DND-41 (cell line): Measurements from ENCODE around the gene SNX19.

Experiments
- ATAC-seq: fragments of 200-7000 bp; cut with Tn5 transposase; 3 replicates; pipeline ENCODE4 v1.9.1; 2021; ENCODE audit warnings: low read depth; ENCODE audit not compliant: insufficient read depth
- DNase-seq: peaks from one replicate; pipeline ENCODE4 v3.0.0-alpha.2; 2020
- H2AFZ ChIP-seq: 2 replicates; pipeline ENCODE4 v1.6.0; 2012; ENCODE audit warnings: low read depth, low read length
- H3K27ac ChIP-seq: 2 replicates; pipeline ENCODE4 v1.5.1; 2012; ENCODE audit warnings: low read length, inconsistent platforms
- H3K27me3 ChIP-seq: fragments of 200-600 bp; sonication (generic); 2 replicates; pipeline ENCODE4 v1.6.0; 2012; ENCODE audit warnings: low read length, mild to moderate bottlenecking, inconsistent platforms; ENCODE audit not compliant: insufficient read depth, poor library complexity
- H3K36me3 ChIP-seq: 2 replicates; pipeline ENCODE4 v1.5.1; 2012; ENCODE audit warnings: low read length, inconsistent platforms; ENCODE audit not compliant: insufficient read depth
- H3K4me1 ChIP-seq: 2 replicates; pipeline ENCODE4 v1.5.1; 2012; ENCODE audit warnings: mild to moderate bottlenecking, low read length; ENCODE audit not compliant: insufficient read depth
- H3K4me2 ChIP-seq: 2 replicates; pipeline ENCODE4 v1.6.0; 2012; ENCODE audit warnings: mild to moderate bottlenecking, moderate library complexity, low read length, inconsistent platforms; ENCODE audit not compliant: insufficient read depth
- H3K4me3 ChIP-seq, 2 experiments: fragments of 200-600 bp in 1 of 2; shearing (Covaris generic) in 1 of 2; 2 replicates each; pipeline ENCODE4 v1.5.1; 2012 to 2016; ENCODE audit warnings: inconsistent platforms in 2 of 2, low read length in 2 of 2, mild to moderate bottlenecking in 2 of 2, low read depth in 1 of 2, moderate library complexity in 1 of 2
- H3K79me2 ChIP-seq: 2 replicates; pipeline ENCODE4 v1.6.0; 2012; ENCODE audit warnings: low read length, inconsistent platforms; ENCODE audit not compliant: insufficient read depth
- H3K9ac ChIP-seq: 2 replicates; pipeline ENCODE4 v1.6.0; 2012; ENCODE audit warnings: low read depth, mild to moderate bottlenecking, inconsistent platforms, low read length, moderate library complexity
- H3K9me3 ChIP-seq: 2 replicates; pipeline ENCODE4 v1.5.1; 2012; ENCODE audit warnings: low read length, moderate library complexity, mild to moderate bottlenecking, inconsistent platforms; ENCODE audit not compliant: insufficient read depth, severe bottlenecking
- H4K20me1 ChIP-seq: 2 replicates; pipeline ENCODE4 v1.6.0; 2012; ENCODE audit warnings: low read length; ENCODE audit not compliant: insufficient read depth
- CTCF ChIP-seq: IDR thresholded peaks from 2 replicates; pipeline ENCODE4 v1.5.1; 2012; ENCODE audit warnings: borderline replicate concordance, low read length, moderate library complexity, mild to moderate bottlenecking; ENCODE audit not compliant: poor library complexity, severe bottlenecking; ENCODE audit errors: extremely low read depth
- EZH2 ChIP-seq: IDR thresholded peaks from 3 replicates; pipeline ENCODE4 v1.6.1; 2012; ENCODE audit warnings: borderline replicate concordance, low read depth, mild to moderate bottlenecking, moderate library complexity, low read length, inconsistent platforms; ENCODE audit not compliant: severe bottlenecking

SNX19 gene

GRCh38 chr11:130848361-130849214 lies 67.7 kb downstream of the SNX19 start:
- H3K27ac ChIP-seq, result no peak overlapping the region

DNA sequence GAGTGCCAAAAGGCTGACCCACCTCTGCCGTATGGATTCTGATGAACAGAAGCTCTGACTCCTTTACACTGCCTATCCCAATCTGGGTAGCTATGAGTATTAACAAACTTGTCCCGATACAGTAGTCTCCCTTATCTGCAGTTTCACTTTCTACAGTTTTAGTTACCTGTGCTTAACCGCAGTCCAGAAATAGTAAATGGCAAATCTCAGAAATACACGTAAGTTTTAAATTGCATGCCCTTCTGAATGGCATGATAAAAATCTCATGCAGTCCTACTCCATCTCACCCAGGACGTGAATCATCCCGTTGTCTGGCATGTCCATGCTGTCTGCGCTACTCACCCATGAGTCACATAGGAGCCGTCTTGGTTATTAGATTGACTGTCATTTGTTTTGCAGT lies 68.8 kb downstream of the SNX19 start:
- Histone ChIP-seq H3K4me3 (no peak overlapping the region), H4K20me1 (no peaks in the 10 kb centered on the region), H3K27ac (no peak overlapping the region), H3K4me1 (no peaks in the 10 kb centered on the region), H3K9me3 (no peaks in the 10 kb centered on the region), H3K36me3 (no peaks in the 10 kb centered on the region), H3K4me2 (no peak overlapping the region), H3K9ac (no peak overlapping the region), H3K79me2 (no peaks in the 10 kb centered on the region), H2AFZ (no peak overlapping the region), H3K27me3 (peaks cover 3% of the 10 kb centered on the region)
- DNase-seq (no peak), ATAC-seq (no peak)
- no peak for TF ChIP-seq CTCF
- no peak for TF ChIP-seq EZH2

More at GRCh38 chr11:130848361-130849214, 67.7 kb downstream of the SNX19 start:
- ATAC-seq, result no peak
- Histone ChIP-seq H4K20me1 (no peaks in the 10 kb centered on the region), H3K27me3 (no peaks in the 10 kb centered on the region), H3K4me2 (no peak overlapping the region), H3K9me3 (no peaks in the 10 kb centered on the region), H3K4me1 (no peaks in the 10 kb centered on the region), H2AFZ (no peak overlapping the region), H3K36me3 (no peaks in the 10 kb centered on the region), H3K4me3 (no peak overlapping the region), H3K9ac (no peak overlapping the region), H3K79me2 (no peaks in the 10 kb centered on the region)
- DNase-seq, result no peak
- TF ChIP-seq CTCF (no peak), EZH2 (no peak)

DNA sequence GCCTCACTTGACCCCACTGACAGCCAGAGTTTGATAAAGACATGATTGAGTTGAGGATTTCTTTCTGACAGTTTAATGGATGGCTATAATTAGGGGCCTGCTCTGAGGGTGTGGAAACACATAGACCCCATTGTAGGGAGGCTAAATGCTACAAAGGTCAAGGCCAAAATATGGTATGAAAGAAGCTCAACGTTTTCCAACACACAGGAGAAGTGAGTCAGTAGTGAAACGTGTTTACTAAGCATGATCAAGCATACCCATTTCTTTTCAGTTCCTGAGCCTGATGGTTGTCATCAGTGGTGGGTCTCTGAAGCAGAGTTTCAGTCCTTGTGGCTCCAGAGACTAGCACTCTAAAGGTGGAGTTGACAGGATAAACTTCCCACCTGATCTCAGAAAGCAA lies 69.7 kb downstream of the SNX19 start:
- no peak for ATAC-seq
- no peak overlapping the region for H3K27ac ChIP-seq
- H3K4me2 ChIP-seq, result no peak overlapping the region
- H4K20me1 ChIP-seq, result no peaks in the 10 kb centered on the region
- no peak overlapping the region for H3K9ac ChIP-seq
- H2AFZ ChIP-seq, result no peak overlapping the region
- H3K4me1 ChIP-seq, result no peaks in the 10 kb centered on the region
- no peak for DNase-seq
- no peaks in the 10 kb centered on the region for H3K79me2 ChIP-seq
- H3K36me3 ChIP-seq, result no peaks in the 10 kb centered on the region
- TF ChIP-seq EZH2 (no peak), CTCF (no peak)
- peaks cover 6% of the 10 kb centered on the region for H3K27me3 ChIP-seq
- H3K9me3 ChIP-seq, result no peaks in the 10 kb centered on the region
- no peak overlapping the region for H3K4me3 ChIP-seq
